Measurements from ENCODE around the gene PEG3. TPM values are rescaled to one million over a fixed set of nuclear protein-coding genes. Genes with fewer than 3 reads are reported as not detected.

The PEG3 gene
- total RNA-seq, 1 donor from 2014 or later = 11.6 TPM

DNA sequence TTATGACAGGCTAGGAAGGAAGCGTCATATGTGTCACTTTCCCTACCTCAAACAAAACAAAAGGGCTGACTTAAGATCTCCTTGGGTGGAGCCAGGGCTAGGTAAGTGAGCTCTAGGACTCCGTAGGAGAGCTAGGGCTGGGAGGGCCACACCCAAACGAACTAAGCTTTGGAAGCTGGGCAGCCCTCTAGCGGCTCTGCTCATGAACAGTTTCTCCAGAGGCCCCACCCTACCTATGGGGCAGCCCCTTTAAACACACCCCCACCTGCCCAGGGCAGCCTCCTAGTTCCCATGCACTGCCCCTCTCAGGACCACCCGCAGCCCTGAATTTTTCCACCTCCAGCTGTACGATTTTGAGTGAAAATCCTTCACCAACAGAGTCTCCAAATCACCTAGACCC lies 3.5 kb downstream of the PEG3 start:
- Mint-ChIP-seq H3K9me3 (ENCODE audit: unreplicated experiment) (peaks cover 27% of the 10 kb centered on the region), H3K27ac (ENCODE audit: unreplicated experiment) (peak overlapping the region; percentile 99), H3K4me3 (ENCODE audit: unreplicated experiment) (peak overlapping the region; percentile 92), H3K27me3 (ENCODE audit: unreplicated experiment) (peaks cover 14% of the 10 kb centered on the region), H3K36me3 (ENCODE audit: unreplicated experiment) (peaks cover 18% of the 10 kb centered on the region), H3K4me1 (ENCODE audit: low read depth, unreplicated experiment) (peaks cover 2% of the 10 kb centered on the region)
- TF ChIP-seq, protein P1, sequence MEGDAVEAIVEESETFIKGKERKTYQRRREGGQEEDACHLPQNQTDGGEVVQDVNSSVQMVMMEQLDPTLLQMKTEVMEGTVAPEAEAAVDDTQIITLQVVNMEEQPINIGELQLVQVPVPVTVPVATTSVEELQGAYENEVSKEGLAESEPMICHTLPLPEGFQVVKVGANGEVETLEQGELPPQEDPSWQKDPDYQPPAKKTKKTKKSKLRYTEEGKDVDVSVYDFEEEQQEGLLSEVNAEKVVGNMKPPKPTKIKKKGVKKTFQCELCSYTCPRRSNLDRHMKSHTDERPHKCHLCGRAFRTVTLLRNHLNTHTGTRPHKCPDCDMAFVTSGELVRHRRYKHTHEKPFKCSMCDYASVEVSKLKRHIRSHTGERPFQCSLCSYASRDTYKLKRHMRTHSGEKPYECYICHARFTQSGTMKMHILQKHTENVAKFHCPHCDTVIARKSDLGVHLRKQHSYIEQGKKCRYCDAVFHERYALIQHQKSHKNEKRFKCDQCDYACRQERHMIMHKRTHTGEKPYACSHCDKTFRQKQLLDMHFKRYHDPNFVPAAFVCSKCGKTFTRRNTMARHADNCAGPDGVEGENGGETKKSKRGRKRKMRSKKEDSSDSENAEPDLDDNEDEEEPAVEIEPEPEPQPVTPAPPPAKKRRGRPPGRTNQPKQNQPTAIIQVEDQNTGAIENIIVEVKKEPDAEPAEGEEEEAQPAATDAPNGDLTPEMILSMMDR (IDR thresholded peaks at IDR 0.05; ENCODE audit: partially characterized antibody, unreplicated experiment) = no peak
- no peak for DNase-seq

DNA sequence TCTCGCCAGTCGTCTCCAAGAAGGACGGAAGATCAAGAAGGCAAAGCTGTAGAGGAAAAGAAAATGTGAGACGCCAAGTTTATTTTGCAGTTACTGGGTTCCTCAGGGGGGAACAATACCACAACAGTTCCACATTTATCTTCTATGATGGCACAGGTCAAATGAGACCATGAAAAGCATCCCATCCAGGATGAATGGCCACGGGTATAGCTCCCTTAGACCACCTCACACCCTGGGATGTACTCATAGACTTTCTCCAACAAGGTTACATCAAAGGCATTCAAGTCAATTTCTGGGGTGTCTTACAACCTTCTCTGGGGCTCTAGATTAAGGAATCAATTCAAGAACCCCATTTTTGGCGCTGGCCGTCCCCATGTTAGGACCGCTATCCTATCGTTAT lies 4.5 kb downstream of the PEG3 start:
- no peak overlapping the region for H3K4me3 Mint-ChIP-seq (ENCODE audit: unreplicated experiment)
- no peak for DNase-seq
- peaks cover 27% of the 10 kb centered on the region for H3K9me3 Mint-ChIP-seq (ENCODE audit: unreplicated experiment)
- H3K27ac Mint-ChIP-seq (ENCODE audit: unreplicated experiment) = no peak overlapping the region
- TF ChIP-seq, protein P1 (IDR thresholded peaks at IDR 0.05; ENCODE audit: partially characterized antibody, unreplicated experiment) = no peak
- peaks cover 14% of the 10 kb centered on the region for H3K27me3 Mint-ChIP-seq (ENCODE audit: unreplicated experiment)
- H3K36me3 Mint-ChIP-seq (ENCODE audit: unreplicated experiment) = peaks cover 18% of the 10 kb centered on the region
- peaks cover 2% of the 10 kb centered on the region for H3K4me1 Mint-ChIP-seq (ENCODE audit: low read depth, unreplicated experiment)

DNA sequence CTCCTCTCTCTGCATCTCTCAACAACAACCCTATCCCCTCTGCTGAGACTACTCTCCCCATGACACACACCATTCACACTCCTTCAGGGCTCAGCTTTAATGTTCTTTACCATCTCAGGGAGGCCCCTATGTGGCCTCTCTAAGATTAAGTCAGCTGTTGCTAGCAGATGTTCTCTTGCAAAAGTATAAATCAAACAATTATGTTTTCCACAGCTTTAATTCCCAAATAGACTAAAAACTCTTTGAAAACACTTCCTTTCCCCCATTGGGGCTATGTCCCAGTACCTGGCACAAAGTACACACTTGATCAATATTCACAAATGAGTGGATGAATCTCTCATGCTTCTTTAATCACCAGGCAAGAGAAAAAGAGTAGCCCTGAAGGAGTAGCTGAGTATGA lies 5.1 kb downstream of the PEG3 start:
- H3K27me3 Mint-ChIP-seq (ENCODE audit: unreplicated experiment) = peaks cover 11% of the 10 kb centered on the region
- peaks cover 18% of the 10 kb centered on the region for H3K36me3 Mint-ChIP-seq (ENCODE audit: unreplicated experiment)
- H3K4me3 Mint-ChIP-seq (ENCODE audit: unreplicated experiment) = no peak overlapping the region
- no peak overlapping the region for H3K27ac Mint-ChIP-seq (ENCODE audit: unreplicated experiment)
- peaks cover 2% of the 10 kb centered on the region for H3K4me1 Mint-ChIP-seq (ENCODE audit: low read depth, unreplicated experiment)
- TF ChIP-seq, protein P1 (IDR thresholded peaks at IDR 0.05; ENCODE audit: partially characterized antibody, unreplicated experiment) = no peak
- peaks cover 27% of the 10 kb centered on the region for H3K9me3 Mint-ChIP-seq (ENCODE audit: unreplicated experiment)
- DNase-seq = no peak

DNA sequence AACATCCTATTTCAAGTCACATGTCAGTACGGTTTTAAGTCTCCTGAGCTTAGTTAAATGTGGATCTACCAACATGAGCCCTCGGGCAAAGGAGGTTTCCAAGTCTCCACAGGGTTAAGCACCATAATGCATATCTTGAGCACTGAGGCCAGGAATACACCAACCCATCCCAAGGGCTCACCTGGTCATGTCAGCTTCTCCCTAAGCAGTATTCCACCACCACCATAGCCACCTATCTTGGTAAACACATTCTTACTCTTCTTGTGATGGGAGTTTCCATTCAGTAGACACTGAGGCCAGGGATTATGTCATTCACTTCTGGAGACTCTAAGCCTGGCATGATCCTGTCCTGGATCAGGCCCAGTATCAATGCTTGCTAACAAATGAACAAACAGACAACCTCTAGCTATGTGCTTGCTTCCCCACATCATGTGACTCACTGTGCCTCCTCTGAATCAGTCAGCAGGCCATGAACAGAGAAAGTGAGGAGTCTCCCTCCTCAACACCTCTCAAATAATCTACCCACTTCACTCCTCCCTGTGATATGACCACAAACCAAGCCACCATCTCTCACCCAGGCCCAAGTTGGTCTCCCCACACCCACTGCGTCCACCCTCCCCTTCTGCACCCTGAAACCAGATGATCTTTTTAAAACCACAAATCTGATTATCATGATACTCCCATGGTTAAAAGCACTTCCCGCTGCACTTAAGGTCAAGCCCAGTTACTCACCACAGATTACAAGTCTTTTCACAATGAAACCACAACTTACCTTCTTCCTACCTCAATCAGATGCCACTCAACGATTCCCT lies 5.8 kb downstream of the PEG3 start:
- H3K36me3 Mint-ChIP-seq (ENCODE audit: unreplicated experiment) = peaks cover 18% of the 10 kb centered on the region
- peaks cover 11% of the 10 kb centered on the region for H3K27me3 Mint-ChIP-seq (ENCODE audit: unreplicated experiment)

More for the DNA sequence above, 5.8 kb downstream of the PEG3 start:
- no peak for DNase-seq
- H3K4me3 Mint-ChIP-seq (ENCODE audit: unreplicated experiment) = no peak overlapping the region
- TF ChIP-seq, protein P1 (IDR thresholded peaks at IDR 0.05; ENCODE audit: partially characterized antibody, unreplicated experiment) = no peak
- no peak overlapping the region for H3K27ac Mint-ChIP-seq (ENCODE audit: unreplicated experiment)
- peaks cover 27% of the 10 kb centered on the region for H3K9me3 Mint-ChIP-seq (ENCODE audit: unreplicated experiment)
- peaks cover 2% of the 10 kb centered on the region for H3K4me1 Mint-ChIP-seq (ENCODE audit: low read depth, unreplicated experiment)

Data from glutamatergic neuron (in vitro differentiated cells).